ENCODE data around the gene TUBGCP5. TPM values are rescaled to one million over a fixed set of nuclear protein-coding genes. Genes with fewer than 3 reads are reported as not detected.
A peak's percentile ranks its signal among the peaks of the same experiment; 100 is the strongest.

Gene TUBGCP5
- total RNA-seq, 1 donor from 2014 or later, result 19.1 TPM

- H3K27ac Mint-ChIP-seq (ENCODE audit: unreplicated experiment), result peak overlapping the region; percentile 44
- no peaks in the 10 kb centered on the region for H3K27me3 Mint-ChIP-seq (ENCODE audit: unreplicated experiment)
- TF ChIP-seq CTCF (IDR thresholded peaks at IDR 0.05), result no peak
- peaks cover 3% of the 10 kb centered on the region for H3K36me3 Mint-ChIP-seq (ENCODE audit: unreplicated experiment)
- DNase-seq (ENCODE audit: extremely low spot score, unreplicated experiment), result no peak
- no peak overlapping the region for H3K4me3 Mint-ChIP-seq (ENCODE audit: unreplicated experiment)
- H3K9me3 Mint-ChIP-seq (ENCODE audit: unreplicated experiment), result peaks cover 10% of the 10 kb centered on the region
- peaks cover 35% of the 10 kb centered on the region for H3K4me1 Mint-ChIP-seq (ENCODE audit: unreplicated experiment)
Measured at GRCh38 chr15:22967084-22967770, 72.1 kb downstream of the TUBGCP5 start.

GRCh38 chr15:22966321-22967083 is 72.9 kb downstream of the TUBGCP5 start:
- TF ChIP-seq CTCF (IDR thresholded peaks at IDR 0.05), result no peak
- DNase-seq (ENCODE audit: extremely low spot score, unreplicated experiment), result no peak
- Mint-ChIP-seq H3K4me3 (ENCODE audit: unreplicated experiment) (no peak overlapping the region), H3K4me1 (ENCODE audit: unreplicated experiment) (peaks cover 43% of the 10 kb centered on the region), H3K36me3 (ENCODE audit: unreplicated experiment) (peaks cover 3% of the 10 kb centered on the region), H3K27ac (ENCODE audit: unreplicated experiment) (no peak overlapping the region), H3K27me3 (ENCODE audit: unreplicated experiment) (no peaks in the 10 kb centered on the region), H3K9me3 (ENCODE audit: unreplicated experiment) (peaks cover 10% of the 10 kb centered on the region)

GRCh38 chr15:22963641-22964040 is 75.7 kb downstream of the TUBGCP5 start:
- no peak overlapping the region for H3K4me3 Mint-ChIP-seq (ENCODE audit: unreplicated experiment)
- no peak for DNase-seq (ENCODE audit: extremely low spot score, unreplicated experiment)
- H3K36me3 Mint-ChIP-seq (ENCODE audit: unreplicated experiment), result no peaks in the 10 kb centered on the region
- no peaks in the 10 kb centered on the region for H3K9me3 Mint-ChIP-seq (ENCODE audit: unreplicated experiment)
- H3K27ac Mint-ChIP-seq (ENCODE audit: unreplicated experiment), result peak overlapping the region; percentile 47
- no peaks in the 10 kb centered on the region for H3K27me3 Mint-ChIP-seq (ENCODE audit: unreplicated experiment)
- no peak for TF ChIP-seq CTCF (IDR thresholded peaks at IDR 0.05)
- H3K4me1 Mint-ChIP-seq (ENCODE audit: unreplicated experiment), result peaks cover 56% of the 10 kb centered on the region

- H3K27me3 Mint-ChIP-seq (ENCODE audit: unreplicated experiment), result no peaks in the 10 kb centered on the region
- no peaks in the 10 kb centered on the region for H3K36me3 Mint-ChIP-seq (ENCODE audit: unreplicated experiment)
- H3K27ac Mint-ChIP-seq (ENCODE audit: unreplicated experiment), result no peak overlapping the region
- DNase-seq (ENCODE audit: extremely low spot score, unreplicated experiment), result no peak
- no peak overlapping the region for H3K4me3 Mint-ChIP-seq (ENCODE audit: unreplicated experiment)
- no peaks in the 10 kb centered on the region for H3K9me3 Mint-ChIP-seq (ENCODE audit: unreplicated experiment)
- peaks cover 48% of the 10 kb centered on the region for H3K4me1 Mint-ChIP-seq (ENCODE audit: unreplicated experiment)
- no peak for TF ChIP-seq CTCF (IDR thresholded peaks at IDR 0.05)
Measured at GRCh38 chr15:22962611-22963010, 76.8 kb downstream of the TUBGCP5 start.

- Mint-ChIP-seq H3K27me3 (ENCODE audit: unreplicated experiment) (no peaks in the 10 kb centered on the region), H3K9me3 (ENCODE audit: unreplicated experiment) (no peaks in the 10 kb centered on the region), H3K36me3 (ENCODE audit: unreplicated experiment) (no peaks in the 10 kb centered on the region), H3K27ac (ENCODE audit: unreplicated experiment) (peak overlapping the region; percentile 81), H3K4me3 (ENCODE audit: unreplicated experiment) (peak overlapping the region; percentile 53), H3K4me1 (ENCODE audit: unreplicated experiment) (peaks cover 52% of the 10 kb centered on the region)
- TF ChIP-seq CTCF (IDR thresholded peaks at IDR 0.05), result no peak
- no peak for DNase-seq (ENCODE audit: extremely low spot score, unreplicated experiment)
Measured at GRCh38 chr15:22961762-22962161, 77.6 kb downstream of the TUBGCP5 start.

Measured in osteocyte (in vitro differentiated cells).